C4-2B (cell line): ENCODE data around the gene HACL1.

ENCODE experiments used
- H3K27ac ChIP-seq: fragments of 450-650 bp; 2 replicates; pipeline ENCODE4 v1.5.1; 2017
- ZFX ChIP-seq: fragments of 450-650 bp; IDR thresholded peaks from 2 replicates; pipeline ENCODE4 v1.6.1; 2017
- TF ChIP-seq, protein P1 (sequence below): fragments of 450-650 bp; conservative IDR thresholded peaks from 2 replicates; pipeline ENCODE4 v1.5.1; 2017; ENCODE audit warnings: mild to moderate bottlenecking

HACL1 gene

GRCh38 chr3:15553749-15554148 lies 47.6 kb downstream of the HACL1 start:
- no peak overlapping the region for H3K27ac ChIP-seq
- TF ChIP-seq, protein P1, sequence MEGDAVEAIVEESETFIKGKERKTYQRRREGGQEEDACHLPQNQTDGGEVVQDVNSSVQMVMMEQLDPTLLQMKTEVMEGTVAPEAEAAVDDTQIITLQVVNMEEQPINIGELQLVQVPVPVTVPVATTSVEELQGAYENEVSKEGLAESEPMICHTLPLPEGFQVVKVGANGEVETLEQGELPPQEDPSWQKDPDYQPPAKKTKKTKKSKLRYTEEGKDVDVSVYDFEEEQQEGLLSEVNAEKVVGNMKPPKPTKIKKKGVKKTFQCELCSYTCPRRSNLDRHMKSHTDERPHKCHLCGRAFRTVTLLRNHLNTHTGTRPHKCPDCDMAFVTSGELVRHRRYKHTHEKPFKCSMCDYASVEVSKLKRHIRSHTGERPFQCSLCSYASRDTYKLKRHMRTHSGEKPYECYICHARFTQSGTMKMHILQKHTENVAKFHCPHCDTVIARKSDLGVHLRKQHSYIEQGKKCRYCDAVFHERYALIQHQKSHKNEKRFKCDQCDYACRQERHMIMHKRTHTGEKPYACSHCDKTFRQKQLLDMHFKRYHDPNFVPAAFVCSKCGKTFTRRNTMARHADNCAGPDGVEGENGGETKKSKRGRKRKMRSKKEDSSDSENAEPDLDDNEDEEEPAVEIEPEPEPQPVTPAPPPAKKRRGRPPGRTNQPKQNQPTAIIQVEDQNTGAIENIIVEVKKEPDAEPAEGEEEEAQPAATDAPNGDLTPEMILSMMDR = no peak
- TF ChIP-seq ZFX = no peak

- no peak overlapping the region for H3K27ac ChIP-seq
- no peak for TF ChIP-seq ZFX
- TF ChIP-seq, protein P1 = no peak
These were observed 49.5 kb downstream of the HACL1 start for GRCh38 chr3:15551902-15552301.

DNA sequence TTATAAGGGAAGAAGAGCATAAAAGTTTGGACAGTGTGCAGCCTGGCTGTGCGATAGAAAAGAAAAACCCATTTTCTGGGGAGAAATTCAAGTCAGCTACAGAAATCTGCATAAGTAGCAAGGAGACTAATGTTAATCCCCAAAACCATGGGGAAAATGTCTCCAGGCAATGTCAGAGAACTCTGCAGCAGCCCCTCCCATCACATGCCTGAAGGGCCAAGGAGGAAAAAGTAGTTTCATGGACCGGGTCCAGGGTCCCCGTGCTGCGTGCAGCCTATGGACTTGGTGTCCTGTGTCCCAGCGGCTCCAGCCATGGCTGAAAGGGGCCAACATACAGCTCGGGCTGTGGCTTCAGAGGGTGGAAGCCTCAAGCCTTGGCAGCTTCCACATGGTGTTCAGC lies 51.5 kb downstream of the HACL1 start:
- TF ChIP-seq, protein P1 = no peak
- no peak for TF ChIP-seq ZFX
- no peak overlapping the region for H3K27ac ChIP-seq

- H3K27ac ChIP-seq = no peak overlapping the region
- TF ChIP-seq ZFX = no peak
- TF ChIP-seq, protein P1 = no peak
These were observed 58.8 kb downstream of the HACL1 start for GRCh38 chr3:15542614-15543013.

DNA sequence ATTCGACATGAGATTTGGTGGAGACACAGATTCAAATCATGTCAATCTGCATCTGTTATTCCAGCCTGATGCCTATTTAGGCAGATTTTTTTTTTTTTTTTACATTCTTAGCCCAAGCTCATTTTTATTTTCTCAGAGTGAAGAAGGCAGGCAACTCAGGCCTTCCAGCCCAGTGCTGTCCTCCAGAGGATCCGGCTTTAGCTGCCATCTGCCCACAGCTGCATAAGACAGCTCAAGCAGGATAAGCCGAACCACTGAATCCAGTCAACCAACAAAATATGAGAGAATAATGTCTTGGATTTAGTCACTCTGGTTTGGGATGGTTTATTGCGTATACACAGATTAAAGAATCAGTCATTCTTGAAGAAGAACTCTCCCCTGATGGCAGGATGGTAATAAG lies 60.0 kb downstream of the HACL1 start:
- TF ChIP-seq ZFX = no peak
- TF ChIP-seq, protein P1 = no peak
- no peak overlapping the region for H3K27ac ChIP-seq

DNA sequence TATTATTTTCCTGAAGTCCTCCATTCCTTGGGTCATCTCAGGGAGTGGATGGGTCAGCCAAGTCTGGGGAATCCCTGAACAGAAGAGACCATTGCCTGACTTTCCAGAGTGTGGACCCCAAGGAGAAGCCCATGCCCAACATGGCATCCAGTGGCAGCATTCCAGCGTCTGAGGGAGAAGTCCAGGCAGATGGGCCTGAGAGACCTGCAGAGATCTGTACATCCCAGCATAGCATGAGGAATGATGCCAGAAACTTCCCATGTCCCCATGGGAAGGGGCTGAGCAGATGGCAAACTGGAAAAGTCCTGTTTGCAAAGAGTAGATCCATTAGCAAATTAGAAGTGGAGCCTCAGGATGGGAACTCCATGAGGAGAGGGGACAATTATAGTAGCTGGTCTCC lies 62.3 kb downstream of the HACL1 start:
- no peak overlapping the region for H3K27ac ChIP-seq
- TF ChIP-seq, protein P1 = no peak

- no peak for TF ChIP-seq ZFX
- TF ChIP-seq, protein P1 = no peak
- H3K27ac ChIP-seq = no peak overlapping the region
These were observed 63.0 kb downstream of the HACL1 start for GRCh38 chr3:15538345-15538744.
